Activated CD8-positive, alpha-beta memory T cell treated with anti-CD3 and anti-CD28 coated beads, Interleukin-2, amount 50 U/mL, for 4 hours (primary cell): Measurements from ENCODE around the gene PKMYT1.

Experiments used
- DNase-seq: peaks from one replicate; pipeline ENCODE4 v3.0.0-alpha.2; 2020

The PKMYT1 gene

GRCh38 chr16:2992383-2993081 lies 12.3 kb upstream of the PKMYT1 start:
- DNase-seq = no peak

- DNase-seq = no peak
Measured at GRCh38 chr16:2991566-2992261, 11.5 kb upstream of the PKMYT1 start.

GRCh38 chr16:2990891-2991290 lies 10.6 kb upstream of the PKMYT1 start:
- DNase-seq = no peak

GRCh38 chr16:2988590-2989099 lies 8.4 kb upstream of the PKMYT1 start:
- no peak for DNase-seq

GRCh38 chr16:2987833-2988232 lies 7.6 kb upstream of the PKMYT1 start:
- no peak for DNase-seq

GRCh38 chr16:2987286-2987685 lies 7.0 kb upstream of the PKMYT1 start:
- DNase-seq = no peak

- DNase-seq = no peak
Measured at GRCh38 chr16:2986623-2987188, 6.5 kb upstream of the PKMYT1 start.

GRCh38 chr16:2985893-2986355 lies 5.7 kb upstream of the PKMYT1 start:
- DNase-seq = no peak

- DNase-seq = no peak
Measured at GRCh38 chr16:2985462-2985861, 5.2 kb upstream of the PKMYT1 start.

GRCh38 chr16:2983706-2984136 lies 3.5 kb upstream of the PKMYT1 start:
- DNase-seq = peak; percentile 71

- no peak for DNase-seq
Measured at GRCh38 chr16:2982402-2982801, 2.2 kb upstream of the PKMYT1 start.

- DNase-seq = no peak
Measured at GRCh38 chr16:2981899-2982250, 1.6 kb upstream of the PKMYT1 start.

- no peak for DNase-seq
Measured at GRCh38 chr16:2981177-2981898, 1.1 kb upstream of the PKMYT1 start.

- no peak for DNase-seq
Measured at GRCh38 chr16:2979669-2980226, 498 bp downstream of the PKMYT1 start.

GRCh38 chr16:2977440-2977839 lies 2.8 kb downstream of the PKMYT1 start:
- DNase-seq = no peak

- no peak for DNase-seq
Measured at GRCh38 chr16:2976673-2977072, 3.6 kb downstream of the PKMYT1 start.

GRCh38 chr16:2976201-2976600 lies 4.0 kb downstream of the PKMYT1 start:
- DNase-seq = no peak

- DNase-seq = no peak
Measured at GRCh38 chr16:2975161-2975795, 5.0 kb downstream of the PKMYT1 start.

- no peak for DNase-seq
Measured at GRCh38 chr16:2974319-2975056, 5.8 kb downstream of the PKMYT1 start.

GRCh38 chr16:2973605-2974318 lies 6.5 kb downstream of the PKMYT1 start:
- no peak for DNase-seq

- DNase-seq = no peak
Measured at GRCh38 chr16:2973093-2973492, 7.2 kb downstream of the PKMYT1 start.
